HG02798 (cell line): ENCODE results near the gene ADGRG6.

Experiments
- ATAC-seq: cut with Tn5 transposase; IDR thresholded peaks from one replicate; pipeline ENCODE4 v1.9.1; 2021; ENCODE audit warnings: mild to moderate bottlenecking; ENCODE audit not compliant: unreplicated experiment, poor library complexity

Gene ADGRG6

DNA sequence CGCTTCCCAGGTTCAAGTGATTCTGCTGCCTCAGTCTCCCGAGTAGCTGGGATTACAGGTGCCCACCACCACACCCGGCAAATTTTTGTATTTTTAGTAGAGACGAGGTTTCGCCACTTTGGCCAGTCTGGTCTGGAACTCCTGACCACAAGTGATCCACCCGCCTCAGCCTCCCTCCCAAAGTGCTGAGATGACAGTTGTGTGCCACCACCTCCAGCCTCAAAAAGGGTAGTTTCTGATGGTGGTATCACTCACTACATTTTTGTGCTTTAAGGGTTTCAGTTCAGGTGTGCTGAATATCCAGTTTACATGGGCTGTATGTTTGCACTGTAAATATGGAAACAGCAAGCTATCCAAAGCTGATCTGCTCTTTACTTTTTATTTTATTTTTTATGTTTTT, 12.1 kb upstream of the ADGRG6 start:
- ATAC-seq: no peak

DNA sequence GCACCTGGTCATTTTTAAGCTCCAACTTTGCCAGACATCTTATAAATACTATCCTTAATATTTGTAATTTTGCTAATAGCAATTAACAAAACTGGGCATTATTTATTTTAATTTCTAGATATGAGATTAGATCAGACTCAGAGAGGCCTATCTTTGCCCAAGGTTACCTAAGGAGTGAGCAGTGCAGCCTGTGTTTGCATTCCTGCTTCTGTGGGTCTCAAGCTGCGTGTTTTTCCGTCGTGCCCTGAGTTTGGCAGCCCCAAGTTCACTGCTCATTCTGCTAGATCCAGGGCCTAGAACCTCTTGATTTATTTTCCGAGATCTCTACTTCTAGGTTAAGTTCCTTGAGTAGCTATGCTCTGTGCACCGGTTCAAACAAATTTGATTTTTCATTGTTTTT, 11.0 kb upstream of the ADGRG6 start:
- no peak for ATAC-seq

DNA sequence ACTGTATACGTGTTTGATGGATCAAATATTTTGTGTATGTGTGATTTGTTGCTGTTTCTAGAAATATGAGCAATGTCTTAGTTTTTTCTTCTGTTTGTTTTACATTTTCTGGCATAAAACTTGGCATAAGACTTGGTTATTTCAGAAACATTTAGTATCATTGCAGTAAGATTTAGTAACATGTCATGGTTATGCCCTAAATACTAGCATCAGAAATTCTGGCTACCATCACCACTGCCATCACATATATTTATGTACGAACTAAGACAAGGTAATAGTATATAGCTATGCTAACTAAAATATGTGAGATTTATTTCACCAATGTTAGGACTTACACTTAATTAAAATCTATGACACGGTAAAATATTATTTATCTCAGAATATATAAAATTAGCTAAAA, 10.3 kb upstream of the ADGRG6 start:
- no peak for ATAC-seq

DNA sequence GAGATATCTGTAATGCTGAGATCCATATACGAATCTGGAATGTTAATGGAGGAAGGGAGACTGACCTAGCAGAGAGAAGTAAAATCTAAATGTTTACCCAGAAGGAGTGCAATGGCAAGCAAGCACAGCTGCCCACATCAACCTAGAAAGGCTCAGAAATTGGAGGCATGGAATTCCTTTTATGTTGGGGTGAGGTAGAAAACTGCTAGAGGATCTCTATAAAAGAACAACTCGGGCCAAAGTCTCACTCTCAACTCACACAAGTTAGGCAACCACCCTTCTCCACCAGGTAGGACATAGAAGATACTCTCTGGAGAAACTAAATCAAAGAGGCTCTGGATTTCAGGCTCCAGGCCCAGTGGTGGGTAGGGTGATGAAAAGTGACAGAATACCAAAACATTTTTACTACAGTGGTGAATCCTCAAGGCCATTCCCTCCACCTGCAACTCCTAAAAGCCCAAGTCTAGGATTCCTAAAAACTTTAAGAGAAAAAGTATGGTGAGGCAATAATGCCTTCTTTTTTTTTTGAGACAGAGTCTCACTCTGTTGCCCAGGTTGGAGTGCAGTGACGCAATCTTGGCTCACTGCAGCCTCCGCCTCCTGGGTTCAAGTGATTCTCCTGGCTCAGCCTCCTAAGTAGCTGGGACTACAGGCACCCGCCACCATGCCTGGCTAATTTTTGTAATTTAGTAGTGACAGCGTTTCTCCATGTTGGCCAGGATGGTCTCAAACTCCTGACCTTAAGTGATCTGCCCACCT, 9.5 kb upstream of the ADGRG6 start:
- ATAC-seq: no peak

DNA sequence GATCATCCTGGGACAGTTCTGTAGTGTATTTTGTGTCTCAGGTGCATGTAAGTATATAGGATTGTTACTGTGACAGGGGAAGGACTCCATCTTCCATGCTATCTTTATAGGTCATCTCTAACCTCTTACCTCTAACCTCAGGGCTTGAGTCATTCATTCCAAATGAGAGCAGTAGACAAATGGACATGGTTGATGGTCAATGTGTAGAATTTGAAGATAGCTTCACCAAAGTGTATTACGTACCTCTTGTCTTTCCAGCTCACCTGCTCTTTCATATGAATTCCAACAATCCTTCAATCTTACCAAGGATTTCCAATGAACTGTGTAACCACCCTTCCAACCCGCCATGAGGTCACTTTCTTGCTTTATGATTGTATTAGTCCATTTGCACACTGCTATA, 8.7 kb upstream of the ADGRG6 start:
- ATAC-seq: no peak

DNA sequence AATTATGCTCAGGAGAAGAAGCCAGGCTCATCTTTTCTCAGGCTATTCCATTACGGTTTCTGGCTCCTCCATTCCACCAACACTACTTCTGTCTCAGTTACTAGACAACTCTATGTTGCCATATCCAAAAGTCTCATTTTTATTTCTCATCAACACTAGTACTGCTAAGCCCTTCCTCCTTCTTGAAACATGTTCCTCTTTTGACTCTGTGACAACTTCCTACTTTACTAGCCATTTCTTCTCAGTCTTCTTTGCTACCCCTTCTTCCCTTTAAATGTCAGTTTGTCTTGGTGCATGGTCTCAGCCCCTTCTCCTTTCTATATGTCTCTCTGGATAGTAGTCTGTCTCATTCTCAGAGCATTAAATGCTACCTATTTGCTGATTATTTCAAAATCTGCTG, 7.1 kb upstream of the ADGRG6 start:
- ATAC-seq: no peak

DNA sequence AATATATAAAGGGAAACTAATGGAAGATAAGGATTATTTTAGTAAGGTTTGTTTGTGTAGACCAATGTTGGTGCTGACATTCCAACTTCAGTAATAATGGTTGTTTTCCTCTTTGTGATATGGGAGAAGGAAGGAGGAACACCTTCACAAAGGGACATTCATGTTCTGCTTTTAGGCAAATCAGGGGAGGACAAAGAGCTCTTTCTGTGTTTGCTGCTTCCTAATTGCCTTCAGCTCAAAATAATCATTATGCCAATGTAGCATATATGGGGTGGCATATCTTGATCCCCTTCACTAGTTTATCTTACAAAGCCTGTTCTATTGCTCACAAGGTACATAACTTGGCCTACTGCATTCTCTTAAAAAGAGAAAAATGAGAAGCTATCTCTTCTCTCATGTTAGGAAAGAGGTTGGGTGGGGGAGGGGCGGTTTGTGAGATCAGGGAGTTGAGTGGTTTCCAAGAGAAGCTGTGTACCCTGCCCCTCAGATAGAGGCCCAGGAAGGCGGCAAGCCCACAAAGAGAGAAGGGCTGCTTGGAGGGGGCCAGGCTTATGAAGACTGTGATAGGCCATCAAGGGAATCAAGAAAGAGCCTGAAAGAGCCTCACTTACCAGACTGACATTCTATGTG, 4.7 kb upstream of the ADGRG6 start:
- no peak for ATAC-seq

DNA sequence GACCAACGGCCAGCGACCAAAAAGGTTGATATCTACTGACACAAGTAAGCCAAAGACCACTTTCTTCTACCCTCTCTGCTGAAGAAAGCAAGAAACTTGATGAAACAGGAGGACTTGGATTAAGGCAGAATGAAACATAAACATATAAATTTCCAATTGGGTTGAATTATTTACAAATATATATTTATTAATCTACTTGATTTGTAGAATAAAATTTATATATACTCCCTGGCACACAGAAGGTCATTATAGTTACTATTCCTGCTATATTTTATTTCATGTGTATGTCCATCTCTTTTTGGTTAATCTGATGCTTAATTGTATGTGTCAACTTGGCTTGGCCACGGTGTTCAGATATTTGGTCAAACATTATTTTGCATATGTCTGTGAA, 4.2 kb upstream of the ADGRG6 start:
- ATAC-seq: no peak

DNA sequence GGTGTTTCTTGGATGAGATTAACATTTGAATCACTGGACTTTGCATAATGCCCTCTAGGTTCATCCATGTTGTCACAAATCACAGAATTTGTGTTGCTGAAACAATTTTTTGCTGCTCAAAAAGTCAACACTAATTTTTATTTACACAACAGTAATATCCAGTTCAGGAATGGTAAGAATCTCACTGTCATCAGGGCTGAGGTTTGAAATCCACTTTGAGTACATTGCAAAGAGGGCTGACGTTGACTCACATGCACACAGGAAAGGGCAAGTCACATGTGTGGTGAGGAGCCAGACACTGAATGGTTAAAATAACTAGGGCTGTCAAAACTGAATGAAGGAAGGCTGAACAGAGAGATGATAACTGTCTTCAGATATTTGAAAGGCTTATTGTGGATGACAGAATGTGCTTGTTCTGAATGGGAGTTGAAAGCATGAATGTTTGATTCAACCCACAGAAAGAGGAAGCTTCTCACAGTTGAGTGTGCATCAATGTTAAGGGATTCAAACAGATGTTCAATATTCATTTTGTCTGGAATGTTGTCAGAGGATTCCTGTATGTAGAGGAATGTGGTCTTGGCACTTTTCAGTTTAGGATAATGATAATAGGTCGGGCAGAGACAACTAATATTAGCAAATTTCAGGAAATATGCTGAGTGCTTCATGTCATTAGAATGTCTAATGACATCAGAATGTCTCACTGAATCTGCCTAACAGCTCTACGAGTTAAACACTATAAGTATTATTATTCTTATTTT, 3.6 kb upstream of the ADGRG6 start:
- no peak for ATAC-seq

DNA sequence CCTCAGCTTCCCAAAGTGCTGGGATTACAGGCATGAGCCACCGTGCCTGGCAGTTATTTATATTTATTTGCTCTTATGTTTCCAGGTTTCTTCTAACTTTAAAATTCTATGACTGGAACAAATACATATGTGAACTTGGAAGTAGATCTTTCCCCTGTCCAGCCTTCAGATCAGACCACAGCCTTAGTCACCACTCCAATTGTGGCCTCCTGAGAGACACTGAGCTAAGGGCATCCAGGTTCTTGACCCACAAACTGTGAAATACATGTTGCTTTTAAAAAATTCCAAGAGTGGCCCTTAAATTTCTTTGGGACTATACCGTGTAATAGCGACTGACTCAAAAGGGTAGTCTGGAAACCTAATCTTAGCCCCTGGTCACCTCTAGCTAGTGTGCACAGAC, 1.5 kb upstream of the ADGRG6 start:
- no peak for ATAC-seq

DNA sequence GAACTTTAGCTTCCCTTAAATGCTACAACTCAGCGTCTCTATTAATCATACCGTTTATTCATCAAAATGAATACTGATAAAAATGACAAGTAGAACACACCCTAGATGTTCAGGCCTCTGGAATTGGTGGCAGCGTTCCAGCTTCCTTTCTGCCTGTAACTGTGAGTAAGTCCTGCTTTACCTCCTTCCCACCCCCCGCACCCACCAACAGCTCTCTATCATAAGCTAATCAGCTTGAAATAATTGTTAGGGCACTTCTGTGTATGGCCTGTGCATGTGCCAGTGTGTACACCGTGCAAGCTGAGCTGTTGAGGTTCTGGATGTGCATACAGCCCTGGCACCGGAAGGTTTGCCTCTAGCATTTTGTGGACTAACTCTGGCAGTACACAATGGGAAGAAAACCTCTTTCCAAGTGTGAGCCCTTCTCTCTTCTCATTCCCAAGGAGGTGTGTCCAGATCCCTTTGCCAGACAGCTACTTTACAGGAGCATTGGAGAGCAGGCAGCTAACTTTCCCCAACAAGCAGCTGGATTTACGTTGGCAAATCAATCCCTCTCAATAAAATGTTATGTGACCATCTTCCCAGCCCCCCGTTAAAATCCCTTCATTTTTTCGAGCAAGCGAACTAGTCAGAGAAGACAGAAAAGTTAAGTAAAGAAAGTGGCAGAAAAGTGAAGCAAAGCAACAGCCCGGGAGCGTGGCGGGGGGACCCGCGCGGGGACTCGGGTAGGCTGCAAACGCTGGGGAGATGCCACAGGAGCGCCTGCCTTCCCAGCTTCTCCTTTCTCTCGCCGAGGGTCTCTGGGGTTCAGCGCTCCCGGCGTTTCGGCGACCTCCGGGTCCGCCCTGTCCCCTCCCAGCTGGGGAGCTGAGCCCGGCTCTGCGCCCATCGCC, 803 bp upstream of the ADGRG6 start:
- no peak for ATAC-seq

DNA sequence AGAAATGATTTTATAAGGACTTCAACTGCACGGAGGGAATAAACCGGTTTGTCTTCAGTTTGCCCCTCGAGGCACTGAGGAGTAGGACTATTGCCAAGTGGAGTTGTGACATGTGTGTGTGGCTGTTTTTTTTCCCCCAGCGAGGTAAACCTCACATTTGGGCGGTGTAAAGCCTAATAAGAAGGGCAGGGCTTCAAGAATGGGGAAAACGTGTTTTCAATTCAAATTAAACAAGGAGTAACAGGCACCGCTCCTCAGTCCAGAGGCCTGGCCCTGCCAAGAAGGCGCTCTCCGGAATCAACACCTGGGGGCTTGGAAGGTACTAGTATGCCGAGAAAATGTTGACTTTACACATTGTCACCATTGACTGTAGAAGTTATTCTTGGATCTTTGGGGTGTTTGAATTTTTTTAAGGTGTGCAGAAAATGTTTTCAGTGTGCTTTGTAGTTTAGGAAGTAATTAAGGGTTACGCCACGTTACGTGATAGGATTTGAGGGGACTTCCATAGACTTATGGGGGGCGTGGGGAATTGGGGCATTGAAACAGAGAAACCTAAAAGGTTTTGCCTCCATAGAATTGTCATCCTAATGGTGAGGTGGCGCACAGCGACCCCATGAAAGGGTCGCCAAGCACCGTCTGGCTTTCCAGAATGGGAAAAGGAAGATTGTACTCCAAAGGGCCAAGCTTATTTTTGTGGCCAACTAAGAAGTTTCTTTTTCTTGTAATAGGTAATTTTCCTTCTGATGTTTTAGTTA, 791 bp downstream of the ADGRG6 start:
- no peak for ATAC-seq

DNA sequence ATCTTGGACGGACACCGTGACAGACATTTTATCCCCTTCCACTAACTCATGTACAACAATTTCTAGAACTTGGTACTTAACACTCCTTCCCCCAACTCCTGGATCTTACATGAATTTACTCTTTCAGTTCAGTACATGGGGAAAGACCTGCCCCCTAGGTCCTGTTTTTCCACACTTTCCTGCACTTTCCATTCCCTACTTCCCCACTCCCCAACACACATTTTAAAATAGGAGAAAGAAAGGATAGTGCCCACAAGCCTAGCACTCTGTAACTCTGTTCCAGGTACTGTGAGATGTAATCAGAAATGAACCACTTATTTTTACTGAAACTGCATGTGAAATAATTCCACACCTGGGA, 1.3 kb downstream of the ADGRG6 start:
- no peak for ATAC-seq

DNA sequence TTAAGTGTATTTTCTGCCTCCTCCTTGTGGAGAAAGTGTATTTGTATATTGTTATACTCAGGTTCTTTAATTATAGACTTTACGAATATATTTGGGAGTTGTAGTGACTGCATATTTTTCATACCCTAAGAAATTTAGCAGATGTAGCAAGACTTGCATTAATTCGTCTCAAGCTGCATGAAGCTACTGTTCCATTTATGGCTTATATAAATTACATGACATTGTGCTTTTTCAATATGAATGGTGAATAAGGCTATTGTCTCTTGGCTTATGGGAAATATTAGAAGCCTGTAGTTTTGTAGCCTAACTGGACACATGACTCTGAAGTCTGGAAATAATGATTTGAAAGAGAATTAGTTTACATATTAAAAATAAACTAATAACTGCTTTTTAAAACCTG, 2.4 kb downstream of the ADGRG6 start:
- no peak for ATAC-seq

DNA sequence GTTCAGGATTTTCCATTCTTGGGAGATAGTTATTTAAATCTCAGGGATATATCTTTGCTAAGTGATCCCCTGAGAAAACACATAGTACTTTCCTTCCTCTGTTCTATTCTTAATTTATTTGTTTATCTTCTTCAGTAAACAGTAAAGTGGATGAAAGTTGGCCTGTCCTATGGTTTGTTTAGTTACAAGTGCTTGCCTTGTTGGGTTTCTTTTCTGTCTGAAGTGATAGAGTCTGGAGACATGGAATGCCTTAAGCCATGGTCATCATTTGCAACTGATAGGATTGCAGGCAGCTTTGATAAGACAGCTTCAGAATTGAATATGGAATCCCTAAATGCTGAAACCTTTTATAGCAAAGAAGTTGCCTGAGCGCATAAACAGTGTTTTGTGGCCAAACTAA, 4.9 kb downstream of the ADGRG6 start:
- ATAC-seq: no peak

DNA sequence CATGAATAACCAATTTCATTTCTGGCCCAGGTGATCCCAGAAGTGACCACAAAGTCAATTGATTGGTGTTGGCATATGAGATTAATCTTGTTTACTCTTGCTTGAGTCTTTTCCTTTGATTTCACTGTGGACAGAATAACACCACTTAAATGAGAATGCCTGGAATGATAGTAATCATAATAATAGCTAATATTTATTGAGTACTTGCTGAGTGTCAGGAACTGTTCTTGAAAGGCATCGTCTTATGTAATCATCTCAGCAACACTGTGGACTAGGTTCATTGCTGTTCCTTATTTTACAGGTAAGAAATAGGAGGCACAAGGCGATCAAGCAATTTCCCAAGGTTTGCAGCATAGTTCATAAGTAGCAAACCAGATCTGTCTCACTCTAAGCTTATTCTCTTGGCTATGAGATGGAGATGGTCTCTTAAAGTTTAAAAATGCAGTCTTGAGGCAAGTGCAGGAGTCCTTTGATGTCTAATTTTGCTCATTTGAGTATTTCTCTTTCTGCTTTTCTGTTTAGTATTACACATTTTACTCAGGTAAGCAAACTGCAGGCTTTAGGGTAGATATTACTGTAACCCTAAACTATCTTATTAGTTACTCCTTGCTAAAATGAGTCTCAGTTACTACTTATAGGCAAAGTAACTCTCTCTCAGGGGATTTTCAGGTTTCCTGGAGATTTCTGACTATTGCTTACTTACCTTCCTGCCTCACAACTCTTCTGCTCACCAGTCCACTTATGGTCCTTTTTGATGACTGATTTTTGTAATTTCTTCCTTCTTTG, 6.3 kb downstream of the ADGRG6 start:
- ATAC-seq: no peak

DNA sequence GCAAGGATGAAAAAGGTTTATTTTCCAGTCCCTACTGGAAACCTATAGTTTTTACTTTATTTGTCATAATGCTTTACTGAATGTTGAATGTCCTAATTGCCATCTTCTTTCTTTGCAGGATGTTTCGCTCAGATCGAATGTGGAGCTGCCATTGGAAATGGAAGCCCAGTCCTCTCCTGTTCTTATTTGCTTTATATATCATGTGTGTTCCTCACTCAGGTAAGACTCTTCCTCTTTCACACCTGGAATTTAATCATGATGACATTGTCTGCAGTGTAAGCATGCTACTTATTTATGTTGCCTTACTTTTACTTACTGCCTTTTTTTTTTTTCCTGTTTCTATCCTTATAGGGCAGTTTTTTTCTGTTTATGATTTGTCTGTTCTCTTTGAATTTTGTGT, 7.6 kb downstream of the ADGRG6 start:
- ATAC-seq: no peak

DNA sequence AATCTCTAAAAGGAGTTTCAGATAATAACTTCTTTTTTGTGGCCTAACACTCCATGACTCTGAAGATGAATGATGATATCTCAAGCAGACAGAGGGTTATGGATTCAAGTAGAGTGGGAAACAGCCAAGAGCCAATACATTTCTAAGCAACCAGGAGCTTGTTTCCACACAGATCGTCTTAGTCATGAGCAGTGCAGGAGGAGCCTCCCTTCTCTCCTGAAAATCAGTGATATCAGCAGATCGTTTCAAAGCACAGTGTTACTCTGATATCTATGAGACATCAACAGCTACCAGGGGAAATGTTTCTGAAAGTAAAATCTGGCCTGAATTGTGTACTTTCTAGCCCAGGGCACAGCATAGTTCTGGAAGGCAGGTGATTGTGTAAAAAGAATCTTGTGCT, 11.5 kb downstream of the ADGRG6 start:
- no peak for ATAC-seq

DNA sequence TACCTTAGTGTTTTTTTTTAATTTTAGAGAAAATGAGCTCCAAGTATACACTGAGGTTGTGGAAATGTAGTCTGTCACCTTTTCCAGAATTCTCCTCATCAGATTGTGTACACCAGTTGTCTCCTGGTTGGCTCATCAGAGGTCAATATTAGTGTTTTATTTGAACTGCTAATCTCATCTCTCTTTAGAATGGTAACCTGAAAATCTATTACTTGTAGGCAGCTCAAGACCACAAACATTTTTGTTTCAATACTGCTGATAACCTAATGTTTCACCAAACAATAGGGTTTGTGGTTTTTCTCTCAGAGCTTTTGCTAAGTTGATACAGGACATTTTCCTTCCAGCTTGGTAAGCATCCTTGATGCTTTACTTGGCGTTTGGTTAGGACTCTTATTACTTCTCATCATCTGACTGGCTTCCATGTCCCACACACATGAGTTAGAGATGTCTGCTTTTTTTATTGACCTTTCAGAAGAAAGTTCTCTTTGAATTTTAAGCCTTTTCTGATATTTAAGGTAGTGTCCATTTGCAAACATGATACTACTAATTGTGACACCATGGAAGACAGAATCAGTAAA, 15.1 kb downstream of the ADGRG6 start:
- ATAC-seq: no peak
